NCI-H2196 treated with DMSO at 0.1 percent for 48 hours (cell line): Measurements from ENCODE around the gene NMD3.
A peak's percentile ranks its signal among the peaks of the same experiment; 100 is the strongest.
"Not testable (repeated sequence)": the region's sequence is repeated elsewhere in the genome, so short reads cannot be mapped to it uniquely, and the experiment has no call there.

Experiments used
- DNase-seq: peaks from one replicate; lab custom pipeline; 2025; ENCODE audit not compliant: unreplicated experiment; lab: John Stamatoyannopoulos, UW

NMD3 gene

DNA sequence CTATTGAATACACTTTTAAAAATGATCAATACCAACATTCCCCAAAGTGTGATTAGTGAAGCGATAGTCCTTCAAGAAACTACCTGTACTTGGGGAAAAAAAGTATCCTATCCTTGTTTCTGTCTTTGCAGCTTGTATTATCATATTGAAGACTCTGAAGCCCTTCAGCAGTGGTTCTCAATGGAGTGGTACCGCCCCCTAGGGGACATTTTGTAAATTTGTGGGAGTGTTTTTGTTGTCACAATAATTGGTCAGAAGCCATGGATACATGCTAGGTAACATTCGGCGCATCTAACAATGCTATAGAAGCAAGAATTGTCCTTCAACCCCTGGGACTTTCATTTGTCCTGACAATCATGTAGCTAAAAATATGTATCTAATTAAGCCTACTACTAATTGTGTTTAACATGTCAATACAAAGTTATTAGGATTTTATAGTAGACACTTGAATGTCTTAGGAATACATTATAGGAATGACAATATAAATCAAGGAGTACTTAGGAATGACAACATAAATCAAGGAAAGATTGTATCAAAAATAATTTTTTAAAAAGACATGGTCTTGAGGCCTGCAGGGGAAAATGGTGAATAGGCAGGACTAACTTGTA, 53.7 kb downstream of the NMD3 start:
- DNase-seq, result peak; percentile 29

- peak; percentile 79 for DNase-seq
Observed at GRCh38 chr3:161275919-161276318, 54.8 kb downstream of the NMD3 start.

DNA sequence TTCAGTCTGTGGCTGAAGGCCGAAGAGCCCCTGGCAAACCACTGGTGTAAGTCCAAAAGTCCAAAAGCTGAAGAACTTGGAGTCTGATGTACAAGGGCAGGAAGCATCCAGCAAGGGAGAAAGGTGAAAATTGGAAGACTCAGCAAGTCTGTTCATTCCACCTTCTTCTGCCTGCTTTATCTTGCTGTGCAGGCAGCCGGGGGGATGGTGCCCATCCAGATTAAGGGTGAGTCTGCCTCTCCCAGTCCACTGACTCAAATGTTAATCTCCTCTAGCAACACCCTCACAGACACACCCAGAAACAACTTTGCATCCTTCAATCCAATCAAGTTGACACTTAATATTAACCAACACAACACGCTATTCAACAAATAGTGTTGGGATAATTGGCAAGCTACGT, 61.3 kb downstream of the NMD3 start:
- not testable (repeated sequence) for DNase-seq

- DNase-seq, result no peak
Observed at GRCh38 chr3:161284989-161285388, 63.9 kb downstream of the NMD3 start.

GRCh38 chr3:161289174-161289573, 68.1 kb downstream of the NMD3 start:
- no peak for DNase-seq

- DNase-seq, result peak; percentile 83
Observed at GRCh38 chr3:161291191-161291901, 70.2 kb downstream of the NMD3 start.

- no peak for DNase-seq
Observed at GRCh38 chr3:161293381-161293780, 72.3 kb downstream of the NMD3 start.

- DNase-seq, result no peak
Observed at GRCh38 chr3:161295325-161295724, 74.2 kb downstream of the NMD3 start.

- DNase-seq, result no peak
Observed at GRCh38 chr3:161296814-161297213, 75.7 kb downstream of the NMD3 start.
